Liver (tissue), 9 donors: ENCODE data around the gene MN1. TPM values are rescaled to one million over a fixed set of nuclear protein-coding genes. Genes with fewer than 3 reads are reported as not detected.

Experiments
- DNase-seq: peaks from one replicate; pipeline ENCODE4 v3.0.0-alpha.2; 2017; ENCODE audit warnings: low spot score
- H3K27ac ChIP-seq, 2 donors: one replicate each; pipeline ENCODE4 v1.7.0; 2013; ENCODE audit warnings: inconsistent platforms in 2 of 2, low read length in 2 of 2, control low read depth in 1 of 2, low read depth in 1 of 2, mild to moderate bottlenecking in 1 of 2
- H3K27me3 ChIP-seq, 4 donors: one replicate each; pipeline versions ENCODE4 v1.6.1 to v1.7.0; 2013; ENCODE audit warnings: low read length in 3 of 4, inconsistent platforms in 1 of 4, mild to moderate bottlenecking in 1 of 4, moderate library complexity in 1 of 4; ENCODE audit not compliant: control insufficient read depth in 4 of 4, insufficient read depth in 4 of 4
- H3K36me3 ChIP-seq, 4 donors: one replicate each; pipeline versions ENCODE4 v1.6.1 to v1.7.0; 2013; ENCODE audit warnings: low read length in 3 of 4, mild to moderate bottlenecking in 3 of 4, low read depth in 1 of 4, moderate library complexity in 1 of 4; ENCODE audit not compliant: control insufficient read depth in 4 of 4, insufficient read depth in 3 of 4
- H3K4me1 ChIP-seq, 4 donors: one replicate each; pipeline versions ENCODE4 v1.6.1 to v1.7.0; 2013; ENCODE audit warnings: low read length in 3 of 4, mild to moderate bottlenecking in 3 of 4, moderate library complexity in 1 of 4; ENCODE audit not compliant: control insufficient read depth in 4 of 4, insufficient read depth in 4 of 4
- H3K4me3 ChIP-seq, 3 donors: one replicate each; pipeline versions ENCODE4 v1.6.1 to v1.7.0; 2013; ENCODE audit warnings: low read length in 3 of 3, control low read depth in 1 of 3, low read depth in 1 of 3, mild to moderate bottlenecking in 1 of 3
- H3K9ac ChIP-seq, 2 donors: one replicate each; pipeline ENCODE4 v1.7.0; 2013; ENCODE audit warnings: low read length in 2 of 2, mild to moderate bottlenecking in 2 of 2, moderate library complexity in 2 of 2, control low read depth in 1 of 2, low read depth in 1 of 2
- H3K9me3 ChIP-seq, 4 donors: one replicate each; pipeline versions ENCODE4 v1.6.1 to v1.7.0; 2013; ENCODE audit warnings: low read length in 3 of 4; ENCODE audit not compliant: control insufficient read depth in 4 of 4
- ATF3 ChIP-seq: IDR thresholded peaks from 2 replicates; pipeline ENCODE4 v1.6.1; 2016; ENCODE audit warnings: antibody characterized with exemption
- CTCF ChIP-seq: fragments of 150-350 bp; IDR thresholded peaks from 2 replicates; pipeline ENCODE4 v1.5.1; 2017; ENCODE audit warnings: improper control_type of control experiment, low read depth, low read length; ENCODE audit not compliant: missing input control
- EGR1 ChIP-seq, 2 donors: IDR thresholded peaks; 2 replicates each; pipeline ENCODE4 v1.6.1; 2016 to 2018; ENCODE audit warnings: antibody characterized with exemption in 2 of 2, low read depth in 2 of 2
- FOXA1 ChIP-seq: IDR thresholded peaks from 2 replicates; pipeline ENCODE4 v1.6.1; 2016; ENCODE audit warnings: antibody characterized with exemption
- FOXA2 ChIP-seq: IDR thresholded peaks from 2 replicates; pipeline ENCODE4 v1.6.1; 2016; ENCODE audit warnings: antibody characterized with exemption
- GABPA ChIP-seq, 2 donors: IDR thresholded peaks in 1 of 2; conservative IDR thresholded peaks in 1 of 2; 2 replicates each; pipeline ENCODE4 v1.6.1; 2016; ENCODE audit warnings: antibody characterized with exemption in 2 of 2, mild to moderate bottlenecking in 1 of 2, moderate library complexity in 1 of 2
- HNF4A ChIP-seq, 2 donors: conservative IDR thresholded peaks; 2 replicates each; pipeline ENCODE4 v1.6.1; 2016; ENCODE audit warnings: antibody characterized with exemption in 2 of 2, mild to moderate bottlenecking in 2 of 2
- HNF4G ChIP-seq: IDR thresholded peaks from 2 replicates; pipeline ENCODE4 v1.6.1; 2016; ENCODE audit warnings: antibody characterized with exemption
- JUND ChIP-seq, 2 donors: IDR thresholded peaks; 2 replicates each; pipeline ENCODE4 v1.6.1; 2016; ENCODE audit warnings: antibody characterized with exemption in 2 of 2
- MAX ChIP-seq: IDR thresholded peaks from 2 replicates; pipeline ENCODE4 v1.6.1; 2016; ENCODE audit warnings: antibody characterized with exemption
- RAD21 ChIP-seq, 2 donors: IDR thresholded peaks; 2 replicates each; pipeline ENCODE4 v1.6.1; 2016; ENCODE audit warnings: antibody characterized with exemption in 2 of 2, mild to moderate bottlenecking in 2 of 2
- REST ChIP-seq: IDR thresholded peaks from 2 replicates; pipeline ENCODE4 v1.6.1; 2016; ENCODE audit warnings: antibody characterized with exemption, mild to moderate bottlenecking
- SP1 ChIP-seq: IDR thresholded peaks from 2 replicates; pipeline ENCODE4 v1.6.1; 2018; ENCODE audit warnings: antibody characterized with exemption, mild to moderate bottlenecking
- YY1 ChIP-seq: IDR thresholded peaks from 2 replicates; pipeline ENCODE4 v1.6.1; 2016; ENCODE audit warnings: antibody characterized with exemption, mild to moderate bottlenecking
- ZBTB33 ChIP-seq: IDR thresholded peaks from 2 replicates; pipeline ENCODE4 v1.6.1; 2016; ENCODE audit warnings: antibody characterized with exemption
- WGBS: extraction: QIAGEN DNeasy Blood & Tissue Kit; methylation state at CpG from one replicate; pipeline ENCODE4 v1.1.7; 2013; 5-methylcytosine and 5-hydroxymethylcytosine counted together
- polyA plus RNA-seq, 2 donors: library from polyadenylated mRNA; stranded (reverse) in 1 of 2; unstranded in 1 of 2; fragments of 200-250 nt in 1 of 2; fragments of >200 nt in 1 of 2; fragmentation: Nextera tagmentation in 1 of 2; extraction: Ambion mirVana in 1 of 2; gene quantifications; one replicate each; pipeline versions ENCODE4 v1.2.1 to v1.2.3, GENCODE V29; 2013 to 2015
- total RNA-seq, 2 donors: library from RNA; depleted of rRNA; stranded (reverse); fragments of >200 nt; gene quantifications; one replicate each; pipeline ENCODE4 v1.2.3, GENCODE V29; 2014
- donor health status: healthy.
- donor health status: healthy.
- donor health status: healthy.
- donor health status: healthy.
- donor health status: healthy.

The MN1 gene
- total and polyA plus RNA-seq, 4 donors = 0.10 to 0.33 (median 0.21) TPM

- no peak for TF ChIP-seq SP1
- TF ChIP-seq EGR1 (IDR thresholded peaks at IDR 0.05; ENCODE audit: low read depth in 2 of 2) = no peak
- no peak for TF ChIP-seq CTCF
- no peak for TF ChIP-seq HNF4G
- TF ChIP-seq FOXA2 = no peak
- no peak for TF ChIP-seq GABPA (IDR thresholded peaks at IDR 0.05 in 1 of 2, conservative IDR thresholded peaks at IDR 0.05 in 1 of 2)
- no peak for TF ChIP-seq ATF3
- no peak for TF ChIP-seq RAD21 (IDR thresholded peaks at IDR 0.05)
- TF ChIP-seq REST = no peak
- no peak for TF ChIP-seq FOXA1
- TF ChIP-seq JUND (IDR thresholded peaks at IDR 0.05) = no peak
- no peak for TF ChIP-seq HNF4A (conservative IDR thresholded peaks at IDR 0.05)
- TF ChIP-seq YY1 = no peak
- TF ChIP-seq MAX = no peak
- TF ChIP-seq ZBTB33 = no peak
- no peaks in the 10 kb centered on the region for H3K4me1 ChIP-seq
- H3K9ac ChIP-seq = no peak overlapping the region
- H3K27ac ChIP-seq = no peak overlapping the region
- H3K4me3 ChIP-seq = no peak overlapping the region
- WGBS = 72% methylated on average over 4 of the region's 4 CpGs
- H3K36me3 ChIP-seq = no peaks in the 10 kb centered on the region
- H3K9me3 ChIP-seq = peaks cover 2 to 9% (median 7%) of the 10 kb centered on the region in 4 donors
- DNase-seq = no peak
- peaks cover 0 to 12% (median 2%) of the 10 kb centered on the region in 4 donors for H3K27me3 ChIP-seq
Observed at GRCh38 chr22:27713461-27713860, 88.1 kb downstream of the MN1 start.

- Histone ChIP-seq H3K36me3 (no peaks in the 10 kb centered on the region), H3K9ac (no peak overlapping the region), H3K4me1 (no peaks in the 10 kb centered on the region), H3K27ac (no peak overlapping the region), H3K4me3 (no peak overlapping the region), H3K27me3 (peaks cover 0 to 12% (median 2%) of the 10 kb centered on the region in 4 donors), H3K9me3 (peaks cover 2 to 9% (median 7%) of the 10 kb centered on the region in 4 donors)
- no peak for TF ChIP-seq HNF4A (conservative IDR thresholded peaks at IDR 0.05)
- no peak for TF ChIP-seq RAD21 (IDR thresholded peaks at IDR 0.05)
- no peak for DNase-seq
- WGBS = 63% methylated on average over 3 of the region's 3 CpGs
Observed at GRCh38 chr22:27711756-27712155, 89.8 kb downstream of the MN1 start.
